ENCODE measurements around the gene PKNOX2.

The PKNOX2 gene

DNA sequence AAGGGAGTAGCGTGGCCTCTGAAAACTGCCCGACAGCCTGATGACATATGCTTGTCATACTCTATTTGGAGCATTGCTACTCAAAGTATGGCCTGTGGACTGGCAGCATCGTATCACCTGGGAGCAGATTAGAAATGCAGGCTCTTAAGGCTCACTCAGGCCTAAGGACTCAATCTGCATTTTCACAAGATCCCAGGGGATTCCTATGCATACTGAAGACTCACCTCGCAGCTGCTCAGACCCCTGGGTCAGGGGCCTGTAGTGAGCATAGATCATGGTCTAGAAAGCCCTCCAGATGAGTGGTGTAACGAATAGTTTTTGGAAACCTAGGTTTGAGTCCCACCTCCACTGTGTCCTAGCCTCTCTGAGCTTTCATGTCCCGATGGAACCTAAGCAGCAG lies 205.3 kb downstream of the PKNOX2 start:
- no peak for DNase-seq

DNA sequence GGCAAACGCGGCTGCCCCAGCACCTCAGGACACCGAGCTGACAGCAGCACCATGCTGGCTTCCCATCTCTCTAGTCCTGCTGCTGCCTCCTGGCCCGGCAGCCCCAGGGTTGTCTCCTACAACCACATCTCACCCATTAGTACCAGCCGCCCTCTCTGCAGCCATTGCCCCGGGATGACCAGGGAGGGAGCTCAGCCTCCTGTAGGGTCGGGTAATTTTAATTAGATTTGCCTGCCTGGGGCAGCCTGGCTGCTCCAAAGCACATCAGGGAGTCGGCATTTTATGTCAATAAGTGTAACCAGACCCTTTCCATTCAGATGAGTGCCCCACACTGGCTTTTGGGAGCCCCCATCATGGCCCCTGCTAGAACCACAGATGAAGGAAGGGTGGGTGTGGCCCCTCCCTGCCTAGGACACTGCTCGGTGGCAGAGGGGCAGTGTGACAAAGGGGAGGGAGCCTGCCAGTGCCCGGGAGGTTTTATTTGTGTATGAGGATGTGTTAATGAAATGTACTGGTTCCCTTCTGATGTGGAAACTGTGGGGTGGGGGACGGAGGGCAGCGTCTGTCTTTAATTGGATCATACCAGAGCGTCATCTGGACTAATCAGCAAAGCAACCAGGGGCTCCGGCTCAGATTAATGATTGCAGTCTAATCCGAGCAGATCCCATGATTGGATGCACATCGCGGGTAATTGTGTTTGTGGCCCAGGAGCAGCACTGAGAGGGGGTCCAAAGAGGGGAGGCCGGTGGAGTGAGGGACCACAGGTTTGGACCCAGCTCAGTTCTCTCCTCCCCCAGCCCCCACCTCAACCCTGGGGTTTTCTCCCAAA lies 206.2 kb downstream of the PKNOX2 start:
- no peak for DNase-seq

GRCh38 chr11:125371431-125371935 lies 206.9 kb downstream of the PKNOX2 start:
- DNase-seq, result no peak

DNA sequence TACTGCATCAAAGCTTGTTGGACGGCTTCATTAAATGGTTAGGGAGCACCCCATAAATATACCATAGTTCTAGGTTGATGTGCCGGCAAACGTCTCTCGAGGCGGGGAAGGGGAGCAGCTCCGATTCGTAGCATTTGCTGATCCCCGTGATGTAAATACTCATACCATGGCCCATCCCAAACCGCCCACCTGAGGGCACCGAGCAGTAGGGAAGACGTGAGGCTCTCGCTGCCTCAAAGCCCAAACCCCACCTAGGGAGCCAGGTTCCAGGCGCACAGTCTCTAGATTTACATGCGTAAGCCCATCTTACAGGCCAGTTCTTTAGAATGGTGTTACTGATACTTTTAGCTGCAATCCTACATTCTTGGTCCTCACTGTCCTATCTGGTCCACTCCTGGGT lies 207.5 kb downstream of the PKNOX2 start:
- no peak for DNase-seq

GRCh38 chr11:125372911-125373310 lies 208.4 kb downstream of the PKNOX2 start:
- no peak for DNase-seq

- no peak for DNase-seq
These were observed 209.2 kb downstream of the PKNOX2 start for GRCh38 chr11:125373426-125374391.

- DNase-seq, result no peak
These were observed 209.8 kb downstream of the PKNOX2 start for GRCh38 chr11:125374398-125374797.

GRCh38 chr11:125375146-125375545 lies 210.6 kb downstream of the PKNOX2 start:
- DNase-seq, result no peak

DNA sequence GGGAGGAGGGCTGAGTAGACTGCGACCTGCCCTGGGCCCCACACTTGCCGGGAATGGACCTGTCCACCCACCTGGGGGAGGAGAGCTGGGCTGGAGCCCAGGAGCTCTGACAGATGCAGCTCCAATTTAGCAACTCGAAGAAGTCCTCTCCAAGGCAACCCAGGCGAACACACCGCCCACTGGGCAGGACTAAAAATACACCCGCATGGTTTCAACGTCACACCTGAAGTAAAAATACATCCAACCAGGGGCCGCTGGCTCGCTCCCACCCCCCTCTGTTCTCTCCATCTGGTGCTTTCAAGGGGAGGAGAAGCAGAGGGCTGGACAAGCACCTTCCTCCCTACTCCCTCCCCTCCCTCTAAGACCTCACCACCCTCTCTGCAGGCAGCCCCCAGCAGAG lies 211.6 kb downstream of the PKNOX2 start:
- DNase-seq, result no peak

DNA sequence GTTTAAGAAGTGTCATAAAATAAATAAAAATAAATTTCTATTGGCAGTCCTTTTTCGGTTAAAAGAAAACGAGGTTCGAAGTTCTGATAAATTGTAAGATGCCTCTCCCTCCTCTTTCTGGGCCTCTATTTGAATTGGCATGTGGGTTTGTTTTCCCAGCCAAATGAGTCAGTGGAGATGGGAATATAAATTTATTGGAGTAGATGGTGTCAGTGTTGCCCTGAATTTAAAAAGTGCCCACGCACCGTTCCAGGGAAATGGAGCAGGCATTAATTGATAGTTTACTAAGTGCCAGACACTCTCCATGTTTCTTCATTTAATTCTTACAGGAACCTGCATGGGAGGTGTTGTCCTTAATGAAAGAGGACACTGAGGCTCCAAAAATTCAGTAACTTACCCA lies 212.3 kb downstream of the PKNOX2 start:
- no peak for DNase-seq

DNA sequence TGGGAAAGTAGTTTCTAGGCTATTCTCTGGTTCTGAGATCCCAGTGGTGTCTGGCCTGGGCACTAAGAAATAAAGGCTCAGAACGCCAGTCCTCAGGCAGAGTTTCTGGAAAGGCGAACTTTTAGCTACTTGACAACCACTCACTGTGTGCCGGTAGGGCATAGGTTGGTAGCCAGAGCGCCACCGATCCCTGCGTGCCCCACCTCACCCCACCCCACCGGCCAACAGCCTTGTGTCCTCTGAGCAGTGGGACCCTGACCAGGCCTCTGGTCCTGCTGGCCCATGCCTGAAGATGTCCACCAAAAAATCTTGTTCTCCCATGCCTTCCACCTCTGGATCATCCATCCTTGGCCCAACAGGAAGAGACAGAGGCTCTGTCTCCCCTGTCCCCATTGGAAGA lies 213.5 kb downstream of the PKNOX2 start:
- no peak for DNase-seq

DNA sequence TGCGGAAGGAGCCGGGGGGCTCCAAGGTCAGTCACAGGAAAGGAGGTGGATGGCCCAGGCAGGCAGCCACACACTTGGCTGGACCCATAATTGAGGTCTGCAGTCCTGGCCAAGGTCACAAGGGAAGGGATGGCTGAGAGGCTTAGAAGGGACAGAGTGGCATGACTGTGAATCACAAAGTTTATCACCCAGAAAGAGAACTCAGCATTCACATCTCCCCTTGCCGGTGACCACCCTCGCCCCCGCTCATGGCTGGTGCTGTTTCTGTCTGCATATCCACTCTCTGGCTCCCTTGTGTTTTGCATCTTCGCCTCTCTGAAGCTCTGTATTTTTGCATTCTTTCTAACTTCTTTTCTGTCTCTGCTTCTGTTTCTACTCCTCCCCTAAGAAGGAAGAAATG lies 214.0 kb downstream of the PKNOX2 start:
- DNase-seq, result no peak

DNA sequence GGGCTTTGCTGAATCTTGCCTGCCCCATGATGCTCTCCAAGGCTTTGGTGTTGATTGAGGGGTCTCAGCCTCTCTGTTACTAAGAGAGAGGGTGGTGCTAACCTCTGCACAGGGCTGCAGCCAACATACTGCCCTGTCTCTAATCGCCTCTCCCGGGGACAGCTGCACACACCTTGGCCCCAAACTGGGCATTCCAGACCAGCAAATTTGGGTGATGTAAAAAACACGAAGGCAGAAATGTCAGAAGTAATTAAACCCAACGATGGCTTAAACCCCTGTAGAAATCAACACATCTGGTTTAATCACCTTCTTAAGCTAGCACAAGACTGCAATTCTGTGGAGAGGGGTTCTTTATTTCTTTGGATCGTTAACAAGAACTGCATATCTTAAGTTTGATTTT lies 215.0 kb downstream of the PKNOX2 start:
- no peak for DNase-seq

DNA sequence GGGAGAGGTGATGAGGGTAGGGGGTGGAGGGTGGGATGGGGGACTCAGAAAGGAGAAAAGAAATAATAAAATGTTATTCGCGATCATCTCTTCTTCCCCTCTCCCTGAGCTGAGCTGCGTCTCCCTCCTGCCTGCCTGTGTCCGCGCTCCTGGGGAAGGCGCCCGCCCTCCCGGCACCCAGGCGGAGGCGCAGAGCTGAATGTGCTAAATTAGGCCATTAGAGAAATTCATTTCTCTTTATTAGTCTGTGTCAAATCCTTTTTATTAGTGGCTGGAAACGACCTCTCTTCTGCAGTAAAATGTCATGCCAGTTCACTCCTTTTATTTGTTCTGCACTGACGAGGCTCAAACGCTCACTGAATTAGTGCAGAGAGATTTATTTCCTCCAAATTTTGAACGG lies 215.4 kb downstream of the PKNOX2 start:
- DNase-seq, result no peak

DNA sequence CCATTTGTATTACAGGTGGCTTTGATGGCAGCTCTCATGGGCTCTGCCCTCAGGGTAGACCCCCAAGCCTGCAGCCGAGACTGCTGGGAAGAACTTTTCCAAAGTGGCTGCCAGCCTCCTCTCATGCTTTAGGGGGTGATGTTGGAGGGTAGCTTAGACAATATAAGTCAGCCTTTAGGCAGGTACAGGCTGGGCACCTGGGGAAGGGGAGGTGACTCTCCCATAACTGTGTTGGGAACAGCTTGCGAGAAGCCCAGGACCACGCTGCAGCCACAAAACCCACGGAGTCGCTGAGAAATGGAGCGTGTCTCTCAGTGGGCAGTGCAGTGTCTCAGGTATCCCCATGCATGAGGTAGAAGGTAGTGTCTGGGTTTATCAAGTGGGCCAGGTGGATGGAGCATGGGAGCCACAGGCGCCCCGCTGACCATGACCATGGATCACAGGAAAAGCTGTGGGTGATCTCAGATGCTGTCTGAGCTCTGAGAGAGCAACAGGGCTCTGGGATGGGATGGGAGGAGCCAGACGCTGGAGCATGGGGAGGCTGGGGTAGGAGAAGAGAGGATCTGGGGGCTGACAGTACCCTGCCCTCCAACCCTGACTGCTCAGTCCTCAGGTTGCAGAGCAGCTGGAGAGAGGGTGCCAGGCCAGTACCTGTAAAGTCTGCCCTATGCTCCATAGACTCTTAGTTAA lies 216.3 kb downstream of the PKNOX2 start:
- DNase-seq, result no peak

DNA sequence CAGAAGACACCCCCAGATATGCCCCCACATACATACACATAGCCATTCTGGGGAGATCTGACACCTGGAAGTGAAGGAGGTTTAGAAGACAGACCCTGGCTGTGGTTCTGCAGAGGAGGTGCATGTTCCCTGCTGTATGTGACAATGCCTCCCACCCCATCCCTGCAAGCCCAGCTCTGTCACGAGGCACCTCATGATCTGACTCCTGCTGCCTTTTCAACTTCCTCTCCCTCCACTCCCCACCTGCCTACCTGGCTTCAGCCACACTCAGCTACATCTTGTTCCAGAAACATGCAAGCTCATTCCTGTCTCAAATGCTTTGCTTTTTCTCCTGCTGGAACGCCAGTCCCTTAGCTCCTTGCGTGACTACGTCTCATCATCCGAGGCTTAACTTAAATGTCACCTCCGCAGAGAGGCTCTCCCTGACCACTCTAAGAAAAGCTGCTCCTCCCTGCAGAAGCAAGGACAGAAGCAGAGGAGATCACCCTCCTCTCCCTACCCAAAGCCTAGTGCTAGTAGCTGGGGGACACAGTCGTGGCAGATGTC lies 217.0 kb downstream of the PKNOX2 start:
- DNase-seq, result no peak

DNA sequence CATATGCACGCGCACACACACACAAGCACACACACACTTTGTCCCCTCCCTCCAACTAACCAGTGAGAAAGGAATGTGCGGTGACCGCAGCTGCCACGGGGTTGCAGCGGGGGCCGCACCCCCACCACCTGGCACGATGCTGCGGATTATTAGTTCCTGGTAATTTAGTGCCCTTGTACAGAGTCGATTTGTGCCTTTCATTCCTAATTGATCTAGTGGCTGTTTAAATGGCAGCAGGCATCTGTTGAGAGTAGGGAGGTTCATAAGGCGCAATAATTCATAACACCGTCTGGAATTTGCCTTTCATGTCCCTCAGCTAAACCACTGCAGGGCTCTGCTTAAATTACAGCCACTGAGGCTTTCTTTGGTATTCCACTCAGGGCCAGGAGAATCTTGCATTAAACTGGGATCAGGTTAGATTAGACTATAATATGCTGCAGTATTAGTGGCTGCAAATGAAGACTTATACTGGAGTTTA lies 217.8 kb downstream of the PKNOX2 start:
- DNase-seq, result no peak

- no peak for DNase-seq
These were observed 218.3 kb downstream of the PKNOX2 start for GRCh38 chr11:125382822-125383221.

- no peak for DNase-seq
These were observed 220.3 kb downstream of the PKNOX2 start for GRCh38 chr11:125384825-125385224.

- no peak for DNase-seq
These were observed 223.3 kb downstream of the PKNOX2 start for GRCh38 chr11:125387901-125388300.

- DNase-seq, result no peak
These were observed 224.1 kb downstream of the PKNOX2 start for GRCh38 chr11:125388611-125389010.

DNA sequence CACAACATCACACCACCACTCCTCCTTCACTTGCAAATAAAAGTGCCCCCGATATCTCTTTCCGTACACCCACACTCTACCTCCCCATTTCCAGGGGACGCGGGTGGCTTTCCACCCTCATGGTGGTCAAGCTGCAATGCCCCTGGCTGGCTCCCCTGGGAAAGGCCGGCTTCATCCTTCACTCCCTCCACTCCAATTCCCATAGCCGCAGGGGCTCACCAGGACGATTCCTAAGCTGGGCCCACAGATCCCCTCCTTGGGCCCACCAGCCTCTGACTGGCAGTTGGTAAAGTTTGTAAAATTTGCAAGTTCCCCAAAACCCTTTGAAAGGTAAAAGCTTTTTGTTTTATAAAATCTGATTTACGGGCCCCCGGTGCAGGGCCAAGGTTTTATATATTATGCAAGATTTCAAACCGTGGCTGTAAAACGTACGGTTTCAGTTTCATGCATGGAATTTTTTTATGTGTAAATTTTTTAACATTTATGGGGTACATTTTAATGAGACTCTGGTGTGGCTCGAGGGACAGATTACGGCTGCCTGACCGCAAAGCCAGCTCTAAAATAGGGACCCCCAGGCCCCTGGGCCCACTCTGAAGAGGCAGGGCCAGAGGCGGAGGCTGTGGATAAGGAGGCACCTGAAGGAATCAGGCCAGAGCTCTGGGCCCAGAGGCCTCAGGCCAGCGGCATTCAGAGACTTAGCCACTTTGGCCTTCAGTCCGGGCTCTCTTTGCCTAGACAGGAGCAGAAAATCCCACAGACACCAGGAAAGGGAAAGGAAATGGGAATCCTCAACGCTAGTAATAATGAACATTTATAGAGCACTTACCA lies 225.0 kb downstream of the PKNOX2 start:
- DNase-seq, result no peak
